Ovary (tissue), 3 donors: ENCODE results near the gene SFXN5.

ENCODE experiments used
- CTCF ChIP-seq, 3 donors: fragments of 450-650 bp in 2 of 3; fragments of 200-600 bp in 1 of 3; IDR thresholded peaks; one replicate each; pipeline versions ENCODE4 v1.5.1 to v1.8.0; 2016 to 2022; ENCODE audit warnings: antibody characterized with exemption in 3 of 3, mild to moderate bottlenecking in 1 of 3
- EP300 ChIP-seq: sonication (generic); formaldehyde crosslinking; IDR thresholded peaks from one replicate; pipeline ENCODE4 v1.6.1; 2017; ENCODE audit warnings: antibody characterized with exemption
- POLR2A ChIP-seq: fragments of 450-650 bp; IDR thresholded peaks from one replicate; pipeline ENCODE4 v1.6.1; 2017; ENCODE audit warnings: antibody characterized with exemption, mild to moderate bottlenecking, moderate library complexity
- donor health status: DM: no; HTN: no; CAD: no.

GRCh38 chr2:72993147-72993932 is 78.2 kb downstream of the SFXN5 start:
- TF ChIP-seq EP300 = no peak
- peak; percentile 24 to 64 (median 36) for TF ChIP-seq CTCF (IDR thresholded peaks at IDR 0.05)
- no peak for TF ChIP-seq POLR2A
